ENCODE results near the gene NXPH4. TPM values are rescaled to one million over a fixed set of nuclear protein-coding genes. Genes with fewer than 3 reads are reported as not detected.

NXPH4 gene
- total RNA-seq, 1 donor from 2014 or later = 2.4 TPM

DNA sequence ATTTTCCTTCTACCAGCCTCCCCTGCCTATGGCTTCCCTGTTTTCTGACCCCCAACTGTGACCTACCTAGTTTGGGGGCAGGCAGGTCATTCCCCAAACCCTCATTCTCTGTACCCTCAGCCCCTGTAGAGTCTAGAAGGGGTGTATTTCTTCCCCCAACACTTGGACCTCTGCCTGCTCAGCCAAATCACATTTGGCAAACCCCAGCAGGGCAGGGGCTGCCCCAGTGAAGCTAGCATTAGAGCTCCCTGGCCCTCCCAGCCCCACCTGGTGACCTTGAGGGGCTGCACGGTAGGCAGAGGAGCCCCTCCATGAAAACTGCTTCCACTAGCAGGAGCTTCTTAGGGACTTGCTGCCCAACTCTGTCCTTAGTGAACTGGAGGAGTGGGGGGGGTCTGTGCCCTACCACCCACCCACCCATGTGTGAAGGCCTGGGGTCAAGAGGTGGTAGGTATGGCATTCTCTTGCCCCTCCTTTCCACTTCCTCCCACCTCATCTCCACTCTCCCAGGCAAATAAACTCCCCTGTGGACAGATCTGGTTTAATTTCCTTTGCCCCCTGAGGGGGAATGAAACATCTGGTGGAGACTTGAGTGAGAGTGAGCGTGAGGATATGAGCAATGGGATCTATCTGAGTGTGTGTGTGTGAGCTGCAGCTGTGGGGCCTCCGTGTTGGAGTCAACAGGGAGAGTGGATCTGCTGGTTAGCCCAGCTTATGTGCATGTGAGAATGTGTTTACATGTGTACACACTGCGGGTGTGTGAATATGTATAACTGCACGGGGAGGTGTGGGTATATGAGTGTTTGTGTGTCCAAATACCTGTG lies 1.6 kb downstream of the NXPH4 start:
- DNase-seq (ENCODE audit: low read depth) = no peak

DNA sequence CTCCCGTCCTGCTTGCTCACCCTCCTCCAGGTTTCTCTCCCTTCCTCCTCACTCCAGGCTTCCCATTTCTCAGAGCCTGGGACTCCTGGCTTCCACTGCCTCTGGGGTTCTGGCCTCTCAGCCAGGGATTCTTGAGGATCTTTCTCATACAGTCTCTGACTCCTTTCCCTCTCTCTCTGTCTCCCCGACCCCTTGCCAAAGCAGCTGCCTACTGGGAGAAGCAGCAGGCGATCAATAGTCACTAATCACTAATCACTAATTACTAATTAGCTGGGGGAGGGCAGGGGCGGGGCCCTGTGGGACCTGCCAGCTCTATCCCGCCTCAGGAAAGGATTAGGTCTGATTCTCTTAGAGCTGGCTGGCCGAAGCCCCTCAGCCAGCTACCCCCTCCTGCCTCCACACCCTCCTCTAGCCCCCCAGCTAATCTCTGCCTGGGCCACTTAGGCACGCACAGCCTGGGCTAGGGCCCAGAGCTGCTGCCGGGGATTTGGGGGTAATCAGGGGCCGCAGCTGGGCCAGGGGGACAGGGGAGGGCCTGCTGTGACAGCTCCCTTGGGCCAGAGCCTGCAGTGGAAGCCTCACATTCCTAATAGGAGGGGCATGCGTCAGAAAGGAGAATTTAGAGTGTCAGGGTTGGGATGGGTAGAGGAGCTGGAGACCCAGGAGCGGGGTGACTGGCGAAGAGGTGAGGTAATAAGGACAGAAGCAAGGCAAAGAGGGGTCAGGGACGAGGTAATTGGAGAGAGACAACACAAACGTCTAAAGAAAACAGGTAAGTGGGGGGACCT lies 2.8 kb downstream of the NXPH4 start:
- DNase-seq (ENCODE audit: low read depth) = no peak

DNA sequence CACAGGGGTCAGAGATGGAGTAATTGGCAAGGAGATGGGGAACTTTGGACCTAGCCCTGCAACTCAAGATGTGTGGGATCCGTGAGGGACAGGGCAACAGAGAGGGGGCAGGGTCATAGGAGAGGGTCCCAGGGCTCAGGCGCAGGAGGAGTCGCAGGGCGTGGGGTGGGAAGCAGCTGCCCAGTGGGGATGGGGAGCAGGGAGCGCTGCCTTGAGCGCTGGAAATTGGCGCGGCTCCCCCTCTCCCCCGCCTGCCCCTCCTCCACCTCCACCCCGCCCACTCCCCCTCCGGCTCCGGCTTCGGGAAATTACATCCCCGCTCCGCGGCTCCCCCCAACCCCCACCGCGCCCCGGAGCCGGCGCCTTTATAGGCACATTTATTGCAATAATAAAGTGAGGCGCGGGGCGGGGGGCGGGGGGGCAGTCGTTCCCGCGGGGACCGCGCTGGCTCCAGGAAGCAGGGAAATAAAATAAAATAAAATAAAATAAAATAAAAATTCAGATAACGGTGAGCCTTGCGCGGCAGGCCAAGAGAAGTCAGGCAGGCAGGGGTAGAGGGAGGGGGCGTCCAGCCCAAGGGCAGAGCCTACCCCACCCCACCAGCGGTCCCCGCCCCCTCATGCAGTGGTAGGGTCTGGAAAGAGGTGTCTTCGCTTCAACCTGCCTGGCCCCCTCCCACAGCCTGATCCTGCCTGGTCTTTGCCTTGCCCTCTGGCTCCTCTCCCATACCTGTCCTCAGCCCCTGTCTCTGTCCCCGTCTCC lies 3.6 kb downstream of the NXPH4 start:
- DNase-seq (ENCODE audit: low read depth) = no peak

DNA sequence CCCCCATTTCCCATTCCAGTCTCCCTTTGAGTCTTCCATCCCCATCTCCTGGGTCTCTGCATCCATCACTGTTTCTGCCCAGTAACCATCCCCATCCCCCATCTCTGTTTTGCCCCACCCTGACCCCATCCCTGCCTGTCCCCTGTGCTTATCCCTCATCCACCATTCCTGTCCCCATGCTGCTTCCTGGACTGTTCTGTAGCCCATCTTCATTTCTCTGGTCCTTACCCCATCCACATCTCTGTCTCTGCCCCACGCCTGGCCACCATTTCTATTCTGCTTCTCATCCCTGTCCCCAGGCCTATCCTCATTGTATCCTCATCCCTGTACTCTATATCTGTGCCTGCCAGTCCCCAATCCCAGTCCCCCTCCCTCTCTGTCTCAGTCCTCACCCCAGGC lies 4.2 kb downstream of the NXPH4 start:
- DNase-seq (ENCODE audit: low read depth) = no peak

DNA sequence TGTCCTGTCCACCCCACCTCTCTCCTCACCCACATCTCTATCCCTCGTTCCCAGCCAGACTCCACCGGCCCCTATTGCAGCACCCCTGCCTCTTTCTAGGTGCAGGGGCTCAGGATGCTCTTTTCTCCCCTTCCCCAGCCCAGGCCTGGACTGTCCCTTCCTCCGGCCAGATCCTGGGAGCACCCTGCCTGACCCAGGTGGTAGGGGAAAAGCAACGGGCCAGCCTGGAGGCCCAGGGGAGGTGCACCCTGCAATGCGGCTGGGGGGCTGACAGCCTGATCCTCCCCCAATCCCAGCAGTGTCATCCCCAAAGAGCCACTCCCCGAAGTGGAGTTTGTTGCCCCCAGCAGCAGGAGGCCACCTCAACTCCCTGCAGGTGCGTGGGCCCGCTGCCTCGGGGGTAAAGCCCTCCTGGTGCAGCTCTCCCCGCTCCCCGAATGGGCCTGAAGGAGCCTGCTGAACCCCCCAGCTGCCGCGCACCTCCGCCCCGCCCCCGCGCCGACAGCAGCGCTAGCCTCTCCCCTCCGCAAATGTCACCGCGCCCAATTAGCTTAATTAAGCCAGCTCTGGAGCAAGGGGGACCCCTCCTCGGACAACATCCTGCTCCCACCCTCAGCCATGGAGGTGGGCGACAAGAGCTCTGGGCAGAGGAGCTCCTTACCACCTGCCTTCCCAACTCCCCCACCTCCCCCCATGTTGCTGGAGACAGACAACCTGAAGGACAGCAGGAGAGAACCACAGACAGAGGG lies 4.7 kb downstream of the NXPH4 start:
- DNase-seq (ENCODE audit: low read depth) = no peak

DNA sequence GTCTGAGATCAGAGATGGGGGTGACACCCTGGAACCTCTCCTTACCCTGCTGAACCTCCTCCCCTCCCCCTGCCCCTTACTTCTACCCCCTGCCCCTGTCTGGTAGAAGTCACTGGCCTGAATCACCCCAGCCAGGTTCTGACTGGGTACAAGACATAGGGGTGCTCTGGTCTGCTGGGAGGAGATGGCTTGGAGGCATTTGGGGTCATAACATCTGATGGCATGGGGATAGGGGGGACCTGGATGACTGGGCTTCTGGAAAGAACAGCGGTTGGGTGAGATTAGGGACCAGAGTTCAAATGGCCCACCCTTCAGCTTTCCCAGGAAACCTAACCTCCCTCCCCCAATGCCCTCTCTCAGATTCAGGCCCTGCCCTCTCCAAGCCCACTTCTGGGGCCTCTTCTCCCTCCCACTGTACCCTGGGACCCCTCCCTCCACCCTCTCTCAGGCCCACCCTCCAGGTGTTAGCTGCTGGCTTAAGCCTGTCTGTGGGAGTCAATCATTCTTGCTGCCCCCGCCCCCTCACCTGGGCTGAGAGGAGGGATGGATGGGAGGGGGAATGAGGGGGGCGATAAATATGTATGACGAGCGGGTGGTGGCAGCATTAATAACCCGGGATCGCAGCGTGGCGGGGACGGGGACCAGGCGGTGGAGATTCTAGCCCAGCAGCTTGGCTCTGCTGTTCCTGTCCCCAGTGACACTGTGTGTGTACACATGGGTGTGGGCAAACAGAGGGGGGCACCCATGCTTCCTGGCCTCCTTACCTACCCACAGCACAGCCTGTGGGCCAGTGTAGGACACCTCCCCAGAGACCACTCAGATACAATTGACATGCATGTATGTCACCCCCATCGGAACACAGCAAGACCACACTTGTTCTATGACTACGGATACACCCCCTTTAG lies 5.9 kb downstream of the NXPH4 start:
- DNase-seq (ENCODE audit: low read depth) = no peak

DNA sequence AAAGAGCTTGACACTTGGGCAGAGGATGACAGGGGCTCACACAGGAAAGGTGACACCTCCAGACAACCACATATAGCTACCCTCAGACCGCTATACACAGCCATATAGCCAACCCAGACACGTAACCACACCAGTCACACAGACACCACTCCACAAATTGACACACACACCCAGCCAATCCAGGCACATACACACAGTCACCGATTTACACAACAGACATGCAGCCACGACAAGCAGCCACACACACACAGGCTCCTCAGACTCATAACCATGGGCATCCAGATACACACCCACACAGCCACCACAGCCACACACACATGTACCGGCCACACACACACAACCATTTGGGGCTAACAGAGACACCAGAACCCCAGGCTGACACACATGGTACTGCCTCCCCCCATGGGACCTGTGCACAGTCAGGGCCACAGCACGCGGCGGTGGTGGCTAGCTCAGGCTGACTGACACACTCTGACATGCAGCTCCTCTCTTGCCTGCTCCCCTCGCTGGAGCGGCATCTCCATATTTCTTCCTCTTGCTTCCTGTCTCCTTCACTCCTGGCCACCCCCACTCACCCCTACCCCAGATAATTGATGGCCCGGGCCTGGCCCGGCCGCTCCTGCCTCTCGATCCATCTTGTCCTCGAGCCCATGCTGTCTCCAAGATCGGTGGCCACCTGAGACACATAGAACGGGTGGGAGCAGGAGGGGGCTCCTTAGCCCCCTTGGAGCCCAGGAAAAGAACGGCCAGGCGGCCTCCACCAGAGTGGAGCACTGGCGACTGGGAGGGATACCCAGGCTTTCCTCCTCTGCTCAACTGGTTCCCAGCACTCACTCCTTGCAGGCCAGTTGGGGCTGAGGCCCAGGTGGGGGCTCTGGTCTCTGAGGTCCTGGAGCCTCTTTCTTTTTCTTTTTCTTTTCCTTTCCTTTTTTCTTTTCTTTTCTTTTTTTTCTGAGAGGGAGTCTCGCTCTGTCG lies 6.9 kb downstream of the NXPH4 start:
- no peak for DNase-seq (ENCODE audit: low read depth)

DNA sequence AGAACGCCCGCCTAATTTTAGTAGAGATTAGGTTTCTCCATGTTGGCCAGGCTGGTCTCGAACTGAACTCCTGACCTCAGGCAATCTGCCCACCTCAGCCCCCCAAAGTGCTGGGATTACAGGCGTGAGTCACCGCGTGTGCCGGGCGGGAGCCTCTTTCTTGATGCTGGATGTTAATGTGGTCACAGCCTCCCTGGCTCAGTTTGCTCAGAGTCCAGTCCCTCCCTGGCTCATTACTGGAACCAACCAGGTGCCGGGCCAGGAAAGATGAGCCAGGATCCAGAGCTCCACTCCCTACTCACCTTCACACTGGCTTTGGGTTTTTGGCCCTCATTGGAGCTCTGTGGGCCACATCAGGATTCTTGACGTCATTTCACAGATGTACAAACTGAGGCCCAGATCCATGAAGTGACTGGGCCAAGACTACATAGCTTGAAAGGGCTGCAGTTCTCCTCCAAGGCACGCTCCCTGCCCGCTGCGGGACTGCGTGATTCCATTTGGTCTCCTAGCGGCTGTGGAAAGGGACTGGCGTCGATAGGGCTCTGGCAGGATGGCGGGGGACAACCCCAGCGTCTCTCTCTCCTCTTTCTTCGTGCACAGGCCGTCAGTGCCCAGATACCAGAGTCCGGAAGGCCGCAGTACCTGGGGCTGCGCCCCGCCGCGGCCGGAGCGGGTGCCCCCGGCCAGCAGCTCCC lies 7.8 kb downstream of the NXPH4 start:
- no peak for DNase-seq (ENCODE audit: low read depth)

DNA sequence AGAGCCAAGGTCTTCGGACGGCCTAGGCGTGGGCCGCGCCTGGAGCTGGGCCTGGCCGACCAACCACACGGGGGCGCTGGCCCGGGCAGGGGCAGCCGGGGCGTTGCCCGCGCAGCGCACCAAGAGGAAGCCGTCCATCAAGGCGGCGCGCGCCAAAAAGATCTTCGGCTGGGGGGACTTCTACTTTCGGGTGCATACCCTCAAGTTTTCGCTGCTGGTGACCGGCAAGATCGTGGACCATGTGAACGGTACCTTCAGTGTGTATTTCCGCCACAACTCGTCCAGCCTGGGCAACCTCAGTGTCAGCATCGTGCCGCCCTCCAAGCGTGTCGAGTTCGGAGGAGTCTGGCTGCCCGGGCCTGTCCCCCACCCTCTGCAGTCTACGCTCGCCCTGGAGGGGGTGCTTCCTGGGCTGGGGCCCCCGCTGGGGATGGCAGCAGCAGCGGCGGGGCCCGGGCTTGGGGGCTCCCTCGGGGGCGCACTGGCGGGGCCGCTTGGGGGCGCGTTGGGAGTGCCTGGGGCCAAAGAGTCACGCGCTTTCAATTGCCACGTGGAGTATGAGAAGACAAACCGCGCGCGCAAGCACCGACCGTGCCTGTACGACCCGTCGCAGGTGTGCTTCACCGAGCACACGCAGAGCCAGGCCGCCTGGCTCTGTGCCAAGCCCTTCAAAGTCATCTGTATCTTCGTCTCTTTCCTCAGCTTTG lies 8.5 kb downstream of the NXPH4 start:
- no peak for DNase-seq (ENCODE audit: low read depth)

DNA sequence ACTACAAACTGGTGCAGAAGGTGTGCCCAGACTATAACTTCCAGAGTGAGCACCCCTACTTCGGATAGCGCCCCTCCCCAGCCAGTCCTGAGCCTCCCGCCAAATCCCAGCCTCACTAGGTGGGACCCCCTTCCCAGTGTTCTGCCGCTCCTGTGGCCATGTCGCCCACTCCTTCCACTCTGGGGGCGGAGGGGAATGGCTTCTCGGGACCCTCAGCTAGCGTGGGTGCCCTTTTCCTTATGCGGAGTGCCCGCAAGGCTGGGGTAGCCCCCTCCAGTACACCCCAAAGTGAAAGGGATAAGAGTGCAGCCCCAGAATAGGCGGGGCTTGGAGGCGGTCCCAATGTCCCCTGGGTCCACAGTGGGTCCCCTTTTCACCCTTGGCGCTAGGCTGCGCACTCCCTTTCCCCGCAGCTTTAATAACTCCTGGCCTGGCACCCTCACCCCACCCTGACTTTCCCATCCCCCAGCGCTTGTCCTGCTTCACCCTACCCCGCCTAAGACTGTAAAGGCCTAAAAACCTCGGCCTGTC lies 9.2 kb downstream of the NXPH4 start:
- DNase-seq (ENCODE audit: low read depth) = no peak

DNA sequence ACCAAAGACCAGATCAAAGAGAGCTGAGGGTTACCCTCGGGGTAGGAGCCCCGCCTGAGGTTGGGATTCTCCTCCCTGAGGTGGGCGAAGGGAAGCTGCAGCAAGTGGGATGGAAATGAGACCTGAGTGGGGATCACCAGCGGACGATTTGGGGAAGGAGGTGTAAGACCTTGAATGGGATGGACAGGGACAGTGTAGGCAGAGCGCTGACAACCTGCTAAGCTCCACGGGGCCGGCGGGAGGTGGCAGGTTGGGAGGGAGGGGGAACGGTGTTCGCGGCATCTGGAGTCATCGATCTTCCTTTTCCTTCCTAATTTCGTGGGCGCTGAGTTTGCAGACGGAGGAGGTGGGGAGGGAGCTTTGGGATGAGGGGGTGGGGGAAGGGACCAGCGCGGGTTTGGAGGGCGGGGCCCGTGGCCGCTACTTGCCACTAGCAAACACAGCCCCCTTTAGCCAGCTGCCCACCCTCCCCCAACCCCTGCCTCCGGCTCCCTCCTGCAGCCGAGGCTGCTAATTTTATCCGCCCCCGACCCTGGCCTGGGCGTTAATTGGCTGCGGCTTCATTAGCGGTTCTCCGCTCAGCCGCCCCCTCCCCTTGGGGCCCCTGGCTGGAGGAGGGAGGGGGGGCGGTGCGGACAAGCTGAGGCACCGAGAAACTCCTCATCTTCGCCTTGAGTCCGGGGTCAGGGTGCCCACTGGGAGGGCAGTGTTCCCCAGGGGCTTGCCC lies 10.2 kb downstream of the NXPH4 start:
- no peak for DNase-seq (ENCODE audit: low read depth)

DNA sequence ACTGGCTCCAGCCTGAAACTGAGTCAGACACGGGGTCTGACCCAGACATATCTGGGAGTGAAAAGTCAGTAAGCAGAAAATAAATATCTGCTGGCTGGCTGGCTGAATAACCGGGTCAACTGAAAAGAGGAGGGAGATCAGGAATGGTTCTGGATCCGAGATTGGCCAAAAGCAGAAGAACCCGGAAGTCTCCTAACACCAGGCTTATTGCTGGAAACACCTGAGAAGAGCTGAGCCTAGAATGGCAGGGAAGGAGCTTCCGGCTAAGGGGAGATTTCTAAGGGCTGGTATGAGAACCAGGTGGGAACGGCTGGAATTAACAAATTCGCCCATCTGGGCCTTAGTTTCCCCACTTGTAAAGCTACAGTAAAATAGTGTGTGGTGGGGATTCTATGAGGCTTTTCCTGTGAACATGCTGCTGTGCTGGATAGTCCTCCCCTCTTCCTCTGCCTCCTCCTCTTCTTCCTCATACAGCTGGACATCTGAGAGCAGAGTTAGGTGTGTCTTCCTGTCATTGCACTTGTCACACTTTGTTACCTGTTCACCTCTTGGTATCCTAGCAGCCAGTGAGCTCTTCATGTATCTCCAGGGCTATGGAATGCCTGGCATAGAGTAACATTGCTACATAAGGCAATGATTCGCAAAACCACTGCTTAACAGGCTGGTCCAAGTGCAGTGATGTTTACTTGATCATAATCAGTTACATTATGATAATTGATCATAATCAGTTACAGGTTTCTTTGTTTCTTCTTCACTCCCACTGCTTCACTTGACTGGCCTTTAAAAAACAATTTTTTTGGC lies 10.9 kb downstream of the NXPH4 start:
- no peak for DNase-seq (ENCODE audit: low read depth)

DNA sequence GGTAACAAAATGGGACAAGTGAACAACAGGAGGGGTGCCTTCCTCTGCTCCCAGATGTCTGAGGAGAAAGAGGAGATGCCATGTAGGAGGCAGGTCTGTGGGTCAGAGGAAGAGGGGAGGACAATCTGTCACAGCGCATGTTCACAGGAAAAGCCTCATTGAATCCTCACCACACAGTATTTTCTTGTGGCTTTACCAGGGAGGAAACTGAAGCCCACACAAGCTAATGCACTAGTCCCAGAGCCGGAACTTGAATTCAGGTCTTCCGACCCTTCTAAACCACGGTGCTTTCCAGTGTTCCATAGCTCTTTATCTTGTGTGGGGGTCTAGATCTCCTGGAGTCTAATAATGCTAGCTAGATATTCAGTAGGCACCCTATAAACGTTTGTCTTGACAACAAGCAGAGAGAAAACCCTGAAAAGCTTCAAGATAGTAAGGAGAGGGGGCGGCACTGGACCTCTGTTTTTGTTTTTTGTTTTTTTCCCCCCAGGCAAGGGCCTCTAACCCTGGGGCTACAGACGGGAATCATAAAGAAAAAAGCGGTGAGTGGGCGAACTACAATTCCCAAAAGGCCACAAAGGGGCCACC lies 12.5 kb downstream of the NXPH4 start:
- DNase-seq (ENCODE audit: low read depth) = no peak

DNA sequence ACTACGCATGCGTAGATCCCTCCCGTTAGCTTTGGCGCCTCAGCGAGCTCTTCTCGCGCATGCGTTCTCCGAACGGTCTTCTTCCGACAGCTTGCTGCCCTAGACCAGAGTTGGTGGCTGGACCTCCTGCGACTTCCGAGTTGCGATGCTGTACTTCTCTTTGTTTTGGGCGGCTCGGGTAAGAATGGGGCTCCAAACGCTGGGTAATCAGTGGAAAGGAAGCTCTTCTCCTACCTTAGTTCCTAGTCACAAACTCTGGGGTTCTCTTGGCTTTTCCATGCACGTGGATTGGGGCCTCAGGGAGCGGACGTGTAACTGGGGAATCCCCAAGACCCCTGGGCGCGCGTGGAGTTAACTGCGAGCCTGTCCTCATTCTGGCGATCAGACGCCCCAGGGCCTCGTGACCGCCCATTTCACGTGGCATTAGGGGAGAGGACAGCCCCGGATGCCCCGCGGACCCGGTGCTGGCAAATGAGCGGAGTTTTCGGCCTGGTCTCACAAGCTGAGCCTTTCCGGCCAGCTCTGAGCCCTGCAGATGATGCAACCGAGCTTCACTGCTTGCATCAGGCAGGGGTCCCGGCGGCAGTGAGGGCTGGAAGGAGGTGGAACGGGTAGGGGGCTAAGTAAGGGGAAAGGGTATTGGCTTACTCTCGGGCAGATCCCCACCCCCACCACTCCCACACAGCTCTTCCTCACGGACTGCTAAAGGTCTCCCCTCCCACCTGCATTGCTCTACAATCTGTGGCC lies 13.2 kb downstream of the NXPH4 start, which contains the start of gene SHMT2:
SHMT2 (plus strand) TSS at position 78 of the 747 bp plus-strand sequence; CDS start at position 146, 68 bp downstream.
- DNase-seq (ENCODE audit: low read depth) = peak; percentile 97

All from myocyte (in vitro differentiated cells).